K562 (cell line): Measurements from ENCODE around the gene PAQR8. TPM values are rescaled to one million over a fixed set of nuclear protein-coding genes. Genes with fewer than 3 reads are reported as not detected.

Experiments used
- CTCF ChIP-seq, 3 experiments: IDR thresholded peaks in 2 of 3; conservative IDR thresholded peaks in 1 of 3; 2 replicates each; pipeline ENCODE4 v1.5.1; 2011 to 2012; ENCODE audit warnings: low read length in 3 of 3, mild to moderate bottlenecking in 3 of 3, control low read depth in 2 of 3, improper control_type of control experiment in 1 of 3, inconsistent platforms in 1 of 3, low read depth in 1 of 3, mixed read lengths in 1 of 3, moderate library complexity in 1 of 3; ENCODE audit not compliant: insufficient read depth in 2 of 3
- CTCFL ChIP-seq: IDR thresholded peaks from 2 replicates; pipeline ENCODE4 v1.6.1; 2011; ENCODE audit warnings: borderline replicate concordance, low read depth, mild to moderate bottlenecking, moderate library complexity, low read length; ENCODE audit not compliant: insufficient read depth, poor library complexity, severe bottlenecking
- EHMT2 ChIP-seq: fragments of 450-650 bp; IDR thresholded peaks from 2 replicates; pipeline ENCODE4 v1.6.1; 2018; ENCODE audit warnings: antibody characterized with exemption
- MIER1 ChIP-seq: fragments of 450-650 bp; IDR thresholded peaks from 2 replicates; pipeline ENCODE4 v1.6.1; 2016; ENCODE audit warnings: antibody characterized with exemption, mild to moderate bottlenecking, low read depth
- NBN ChIP-seq: fragments of 450-650 bp; IDR thresholded peaks from 2 replicates; pipeline ENCODE4 v1.6.1; 2016; ENCODE audit warnings: low read depth, mild to moderate bottlenecking
- PATZ1 ChIP-seq: fragments of 250-450 bp; sonication (Bioruptor Pico); IDR thresholded peaks from 2 replicates; pipeline ENCODE4 v1.5.0; 2020; ENCODE audit warnings: mild to moderate bottlenecking, borderline replicate concordance
- RREB1 ChIP-seq: fragments of 250-450 bp; sonication (Bioruptor Pico); IDR thresholded peaks from 2 replicates; pipeline ENCODE4 v1.4.0; 2020
- SMC3 ChIP-seq: conservative IDR thresholded peaks from 2 replicates; pipeline ENCODE4 v1.6.1; 2011; ENCODE audit warnings: low read depth, low read length, improper control_type of control experiment; ENCODE audit not compliant: insufficient read depth
- ZBTB33 ChIP-seq: sonication (generic); formaldehyde crosslinking; IDR thresholded peaks from 2 replicates; pipeline ENCODE4 v1.8.1; 2023; ENCODE audit warnings: mild to moderate bottlenecking, missing genetic modification reagents
- ZKSCAN3 ChIP-seq: fragments of 250-450 bp; sonication (Bioruptor Pico); IDR thresholded peaks from 2 replicates; pipeline ENCODE4 v1.4.0; 2020
- ZNF140 ChIP-seq: fragments of 250-450 bp; sonication (Bioruptor Pico); IDR thresholded peaks from 2 replicates; pipeline ENCODE4 v1.8.0; 2021; ENCODE audit warnings: moderate library complexity, mild to moderate bottlenecking, inconsistent platforms
- ZNF507 ChIP-seq: conservative IDR thresholded peaks from 2 replicates; pipeline ENCODE4 v1.6.1; 2017; ENCODE audit warnings: missing genetic modification characterization, missing compliant biosample characterization
- polyA plus RNA-seq, 8 experiments: library from polyadenylated mRNA; depleted of rRNA in 4 of 8; stranded (reverse) in 5 of 8; unstranded in 3 of 8; fragments of >200 nt; fragmentation: Nextera tagmentation in 2 of 8; fragmentation: Illumina TruSeq in 1 of 8; extraction: Ambion mirVana in 2 of 8; extraction: Trizol in 1 of 8; gene quantifications; 2 replicates each; pipeline versions ENCODE4 v1.2.1 to v1.2.3, GENCODE V29; 2011 to 2014; ENCODE audit warnings: inconsistent platforms in 1 of 8, missing spikeins in 1 of 8
- total RNA-seq, 7 experiments: library from RNA; depleted of rRNA in 6 of 7; stranded (reverse); fragments of >200 nt in 6 of 7; fragmentation: Illumina TruSeq in 2 of 7; extraction: Trizol in 2 of 7; gene quantifications; 2 replicates each; pipeline versions ENCODE4 v1.2.1 to v1.2.3, GENCODE V29; 2011 to 2021; ENCODE audit warnings: low replicate concordance in 1 of 7

PAQR8 gene
- total and polyA plus RNA-seq, 9 of the 15 experiments (the other 6 are each of a cell fraction or from before 2014, with no cell fraction given), result 1.4 to 10.2 (median 3.5) TPM

- no peak for TF ChIP-seq PATZ1
- TF ChIP-seq RREB1 (CRISPR knock-in tag), result no peak
- 0 out of 2 replicates have a peak, but pooled peaks have one; percentile 30 for TF ChIP-seq NBN
- no peak for TF ChIP-seq ZNF140
- no peak for TF ChIP-seq MIER1
- TF ChIP-seq ZBTB33 (CRISPR knock-in tag), result no peak
- TF ChIP-seq EHMT2, result no peak
- peak; percentile 93 for TF ChIP-seq SMC3
- TF ChIP-seq ZKSCAN3 (CRISPR knock-in tag), result no peak
- peak; percentile 83 to 95 (median 86) for TF ChIP-seq CTCF (IDR thresholded peaks at IDR 0.05 in 2 of 3, conservative IDR thresholded peaks at IDR 0.05 in 1 of 3; ENCODE audit: insufficient read depth in 2 of 3, low read depth in 1 of 3, low read length in 3 of 3)
- TF ChIP-seq ZNF507 (tag), result no peak
- no peak for TF ChIP-seq CTCFL
These were observed 37.8 kb downstream of the PAQR8 start (continued) for GRCh38 chr6:52399511-52400312.
